Peyer's patch (tissue), 4 donors: ENCODE measurements around the gene ETV2.

Source experiments
- POLR2A ChIP-seq, 2 donors: fragments of 450-650 bp; IDR thresholded peaks; one replicate each; pipeline ENCODE4 v1.5.1; 2017; ENCODE audit warnings: antibody characterized with exemption in 2 of 2, mild to moderate bottlenecking in 2 of 2, moderate library complexity in 2 of 2
- TF ChIP-seq, protein P1 (sequence below), 6 experiments: fragments of 450-650 bp in 4 of 6; fragments of 200-600 bp in 2 of 6; sonication (generic) in 1 of 6; IDR thresholded peaks; one replicate each; pipeline ENCODE4 v1.5.1; 2017 to 2019; ENCODE audit warnings: antibody characterized with exemption in 6 of 6, mild to moderate bottlenecking in 3 of 6, moderate library complexity in 1 of 6

DNA sequence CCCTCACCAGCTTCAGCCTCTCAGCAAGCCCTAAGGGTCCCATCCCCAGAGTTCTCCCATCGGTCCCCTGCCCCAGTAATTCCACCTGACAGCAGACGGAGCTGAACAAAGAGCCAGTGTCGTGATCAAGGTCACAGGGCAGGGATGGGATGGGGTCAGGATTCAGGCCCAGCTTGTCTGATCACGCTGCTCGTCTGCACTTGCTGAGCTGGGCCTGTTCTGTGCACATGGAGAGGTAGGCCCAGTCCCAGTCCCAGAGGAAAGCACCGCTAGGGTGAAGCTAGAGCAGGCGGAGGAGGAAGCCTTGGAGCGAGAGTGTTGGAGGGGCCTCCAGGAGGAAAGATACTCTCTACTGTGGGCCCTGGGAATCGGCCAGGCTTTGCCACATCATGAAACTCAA, 19.8 kb upstream of the ETV2 start:
- TF ChIP-seq, protein P1, sequence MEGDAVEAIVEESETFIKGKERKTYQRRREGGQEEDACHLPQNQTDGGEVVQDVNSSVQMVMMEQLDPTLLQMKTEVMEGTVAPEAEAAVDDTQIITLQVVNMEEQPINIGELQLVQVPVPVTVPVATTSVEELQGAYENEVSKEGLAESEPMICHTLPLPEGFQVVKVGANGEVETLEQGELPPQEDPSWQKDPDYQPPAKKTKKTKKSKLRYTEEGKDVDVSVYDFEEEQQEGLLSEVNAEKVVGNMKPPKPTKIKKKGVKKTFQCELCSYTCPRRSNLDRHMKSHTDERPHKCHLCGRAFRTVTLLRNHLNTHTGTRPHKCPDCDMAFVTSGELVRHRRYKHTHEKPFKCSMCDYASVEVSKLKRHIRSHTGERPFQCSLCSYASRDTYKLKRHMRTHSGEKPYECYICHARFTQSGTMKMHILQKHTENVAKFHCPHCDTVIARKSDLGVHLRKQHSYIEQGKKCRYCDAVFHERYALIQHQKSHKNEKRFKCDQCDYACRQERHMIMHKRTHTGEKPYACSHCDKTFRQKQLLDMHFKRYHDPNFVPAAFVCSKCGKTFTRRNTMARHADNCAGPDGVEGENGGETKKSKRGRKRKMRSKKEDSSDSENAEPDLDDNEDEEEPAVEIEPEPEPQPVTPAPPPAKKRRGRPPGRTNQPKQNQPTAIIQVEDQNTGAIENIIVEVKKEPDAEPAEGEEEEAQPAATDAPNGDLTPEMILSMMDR (IDR thresholded peaks at IDR 0.05): no peak
- no peak for TF ChIP-seq POLR2A (IDR thresholded peaks at IDR 0.05)
